Nephron (organoid): Measurements from ENCODE around the gene PDLIM1.

Experiments used
- H3K27ac Mint-ChIP-seq, 3 experiments: 2 replicates each; pipeline ENCODE4 v1.8.0; 2020; ENCODE audit warnings: mixed read lengths in 3 of 3, mild to moderate bottlenecking in 2 of 3, moderate library complexity in 1 of 3
- H3K27me3 Mint-ChIP-seq: 2 replicates; pipeline ENCODE4 v1.8.0; 2021; ENCODE audit warnings: low read depth, mild to moderate bottlenecking, moderate library complexity, mixed read lengths
- H3K36me3 Mint-ChIP-seq: 2 replicates; pipeline ENCODE4 v1.8.0; 2020; ENCODE audit warnings: low read depth, mixed read lengths
- H3K4me1 Mint-ChIP-seq: 2 replicates; pipeline ENCODE4 v1.8.0; 2020; ENCODE audit warnings: mixed read lengths
- H3K4me3 Mint-ChIP-seq, 3 experiments: 2 replicates each; pipeline ENCODE4 v1.8.0; 2020; ENCODE audit warnings: mild to moderate bottlenecking in 3 of 3, mixed read lengths in 3 of 3, moderate library complexity in 2 of 3
- H3K9me3 Mint-ChIP-seq: 2 replicates; pipeline ENCODE4 v1.8.0; 2020; ENCODE audit warnings: mixed read lengths
- CTCF ChIP-seq, 3 experiments: fragments of 200-600 bp; sonication (generic); IDR thresholded peaks; one replicate each; pipeline ENCODE4 v1.5.0; 2021; ENCODE audit warnings: antibody characterized with exemption in 3 of 3; ENCODE audit not compliant: unreplicated experiment in 3 of 3

The PDLIM1 gene

DNA sequence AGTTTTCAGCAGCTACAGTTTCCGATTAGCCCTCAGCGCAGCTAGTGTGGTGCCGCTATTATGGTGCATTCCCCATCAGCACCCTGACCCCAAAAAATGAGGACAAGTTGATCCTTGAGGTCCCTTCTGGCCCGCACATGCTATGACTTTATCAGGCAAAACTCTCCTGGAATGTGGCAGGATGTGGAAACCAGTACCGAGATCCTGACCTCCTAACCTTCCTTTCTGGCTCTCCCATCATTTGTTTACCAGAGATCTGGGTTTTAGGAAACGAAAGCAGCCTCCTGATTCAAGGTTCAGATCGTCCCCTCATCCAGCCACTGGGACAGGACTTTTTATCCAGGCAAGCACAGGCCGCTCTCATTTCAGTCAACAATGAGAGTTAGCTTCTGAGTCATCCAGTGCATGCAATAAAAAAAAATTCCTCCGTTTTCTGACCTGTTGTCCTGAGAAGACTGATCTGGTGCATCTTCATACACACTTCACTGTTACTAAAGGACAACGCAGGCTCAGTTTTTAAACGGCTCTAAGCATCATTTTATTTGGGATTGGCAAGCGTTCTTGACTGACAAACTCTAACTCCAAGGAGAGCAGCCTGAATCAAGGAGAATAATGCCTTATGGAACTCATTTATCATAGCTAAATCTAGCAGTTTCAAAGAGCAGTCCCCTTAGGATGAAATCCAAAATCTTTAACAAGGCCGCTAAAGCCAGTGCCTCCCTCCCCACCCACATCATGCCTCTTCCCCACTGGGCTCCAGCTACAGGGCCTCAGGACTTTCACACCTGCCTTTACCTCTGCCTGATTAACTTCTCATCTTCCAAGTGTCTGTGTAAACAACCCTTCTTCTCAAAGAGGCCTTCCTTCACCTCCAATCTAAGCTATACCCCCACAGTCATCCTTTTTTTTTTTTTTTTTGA, 17.1 kb downstream of the PDLIM1 start:
- Mint-ChIP-seq H3K9me3 (no peaks in the 10 kb centered on the region), H3K27ac (no peak overlapping the region), H3K4me1 (peaks cover 17% of the 10 kb centered on the region), H3K27me3 (peaks cover 3% of the 10 kb centered on the region), H3K36me3 (no peaks in the 10 kb centered on the region), H3K4me3 (no peak overlapping the region)
- TF ChIP-seq CTCF (IDR thresholded peaks at IDR 0.05; ENCODE audit: unreplicated experiment in 3 of 3): no peak

GRCh38 chr10:95268438-95268837, 22.4 kb downstream of the PDLIM1 start:
- Mint-ChIP-seq H3K36me3 (peaks cover 9% of the 10 kb centered on the region), H3K4me1 (peaks cover 19% of the 10 kb centered on the region), H3K27me3 (no peaks in the 10 kb centered on the region), H3K9me3 (no peaks in the 10 kb centered on the region), H3K27ac (peak overlapping the region; percentile 63 to 77 (median 72)), H3K4me3 (no peak overlapping the region)
- TF ChIP-seq CTCF (IDR thresholded peaks at IDR 0.05; ENCODE audit: unreplicated experiment in 3 of 3): no peak

GRCh38 chr10:95267251-95267650, 23.6 kb downstream of the PDLIM1 start:
- Mint-ChIP-seq H3K9me3 (no peaks in the 10 kb centered on the region), H3K36me3 (peaks cover 14% of the 10 kb centered on the region), H3K4me3 (no peak overlapping the region), H3K27me3 (no peaks in the 10 kb centered on the region), H3K27ac (no peak overlapping the region), H3K4me1 (peaks cover 18% of the 10 kb centered on the region)
- TF ChIP-seq CTCF (IDR thresholded peaks at IDR 0.05; ENCODE audit: unreplicated experiment in 3 of 3): no peak

DNA sequence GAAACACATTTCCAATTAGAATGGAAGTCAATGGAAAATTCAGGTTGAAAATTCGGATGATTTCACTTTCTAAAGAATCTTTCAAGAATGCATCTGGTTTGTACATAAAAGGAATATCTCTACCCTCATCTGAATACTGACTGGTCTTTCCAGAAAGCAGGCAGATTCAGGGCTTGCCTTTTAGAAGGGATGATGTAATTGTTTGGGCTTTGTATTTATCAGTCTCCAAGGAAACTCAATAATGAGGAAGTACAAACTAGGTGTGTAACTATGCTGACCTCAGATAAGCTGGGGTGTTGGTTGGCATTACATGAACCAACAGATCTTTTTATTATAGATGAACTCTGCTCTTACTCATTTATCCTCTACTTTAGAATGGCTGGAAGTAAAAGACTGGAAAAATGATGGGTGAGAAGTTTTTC, 24.1 kb downstream of the PDLIM1 start:
- Mint-ChIP-seq H3K4me1 (peaks cover 18% of the 10 kb centered on the region), H3K36me3 (peaks cover 14% of the 10 kb centered on the region), H3K4me3 (no peak overlapping the region), H3K27ac (peak overlapping the region; percentile 49 to 71 (median 65)), H3K27me3 (no peaks in the 10 kb centered on the region), H3K9me3 (no peaks in the 10 kb centered on the region)
- TF ChIP-seq CTCF (IDR thresholded peaks at IDR 0.05; ENCODE audit: unreplicated experiment in 3 of 3): no peak

DNA sequence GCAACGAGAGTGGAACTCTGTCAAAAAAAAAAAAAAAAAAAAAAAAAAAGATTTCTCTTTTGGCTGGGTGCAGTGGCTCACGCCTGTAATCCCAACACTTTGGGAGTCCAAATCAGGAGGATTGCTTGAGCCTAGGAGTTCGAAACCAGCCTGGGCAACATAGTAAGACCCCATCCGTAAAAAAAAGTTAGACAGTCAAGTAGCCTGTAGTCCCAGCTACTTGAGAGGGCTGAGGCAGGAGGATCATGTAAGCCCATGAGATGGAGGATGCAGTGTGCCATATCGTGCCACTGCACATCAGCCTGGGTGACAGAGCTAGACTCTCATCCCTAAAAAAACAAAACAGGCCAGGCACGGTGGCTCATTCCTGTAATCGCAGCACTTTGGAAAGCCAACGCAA, 25.2 kb downstream of the PDLIM1 start:
- peaks cover 14% of the 10 kb centered on the region for H3K36me3 Mint-ChIP-seq
- H3K4me1 Mint-ChIP-seq: peaks cover 24% of the 10 kb centered on the region
- no peak for TF ChIP-seq CTCF (IDR thresholded peaks at IDR 0.05; ENCODE audit: unreplicated experiment in 3 of 3)
- no peaks in the 10 kb centered on the region for H3K9me3 Mint-ChIP-seq
- H3K27ac Mint-ChIP-seq: no peak overlapping the region
- H3K4me3 Mint-ChIP-seq: no peak overlapping the region
- no peaks in the 10 kb centered on the region for H3K27me3 Mint-ChIP-seq
